Measurements from ENCODE around the gene ADAMTS7. TPM values are rescaled to one million over a fixed set of nuclear protein-coding genes. Genes with fewer than 3 reads are reported as not detected.
"Not testable (repeated sequence)": the region's sequence is repeated elsewhere in the genome, so short reads cannot be mapped to it uniquely, and the experiment has no call there.

ADAMTS7 gene
- total RNA-seq, 1 experiment from 2014 or later = 12.0 TPM

- POLR2A ChIA-PET; H3K27me3 ChIP-seq (ENCODE audit: insufficient read depth, low read length); H3K36me3 ChIP-seq (ENCODE audit: control insufficient read depth in 1 of 2, insufficient read depth in 2 of 2, low read length in 2 of 2); BruUV-seq (replicated peaks); H3K4me2 ChIP-seq (ENCODE audit: low read length); H3K9me3 ChIP-seq (ENCODE audit: control insufficient read depth in 1 of 2, insufficient read depth in 1 of 2, low read depth in 1 of 2, low read length in 2 of 2); H4K20me1 ChIP-seq (ENCODE audit: insufficient read depth); H3K79me2 ChIP-seq (ENCODE audit: insufficient read depth, low read length); RAD21 ChIA-PET (ENCODE audit: low non-redundant PET in 1 of 2, low total read pairs in 2 of 2, uncharacterized antibody in 2 of 2, unreplicated experiment in 2 of 2); DNase-seq (ENCODE audit: low read depth, low spot score); H3K9me2 ChIP-seq (ENCODE audit: insufficient read depth); H2AFZ ChIP-seq (ENCODE audit: low read depth, low read length, poor library complexity, severe bottlenecking); H3K9ac ChIP-seq (ENCODE audit: low read length); H3K27ac ChIP-seq (ENCODE audit: low read depth, low read length); H3K4me1 ChIP-seq (ENCODE audit: control insufficient read depth in 1 of 2, insufficient read depth in 2 of 2, low read length in 2 of 2); H3K4me3 ChIP-seq (replicated peaks in 1 of 2; ENCODE audit: low read depth in 1 of 2, low read length in 2 of 2): not testable (repeated sequence)
- TF ChIP-seq, protein P1, sequence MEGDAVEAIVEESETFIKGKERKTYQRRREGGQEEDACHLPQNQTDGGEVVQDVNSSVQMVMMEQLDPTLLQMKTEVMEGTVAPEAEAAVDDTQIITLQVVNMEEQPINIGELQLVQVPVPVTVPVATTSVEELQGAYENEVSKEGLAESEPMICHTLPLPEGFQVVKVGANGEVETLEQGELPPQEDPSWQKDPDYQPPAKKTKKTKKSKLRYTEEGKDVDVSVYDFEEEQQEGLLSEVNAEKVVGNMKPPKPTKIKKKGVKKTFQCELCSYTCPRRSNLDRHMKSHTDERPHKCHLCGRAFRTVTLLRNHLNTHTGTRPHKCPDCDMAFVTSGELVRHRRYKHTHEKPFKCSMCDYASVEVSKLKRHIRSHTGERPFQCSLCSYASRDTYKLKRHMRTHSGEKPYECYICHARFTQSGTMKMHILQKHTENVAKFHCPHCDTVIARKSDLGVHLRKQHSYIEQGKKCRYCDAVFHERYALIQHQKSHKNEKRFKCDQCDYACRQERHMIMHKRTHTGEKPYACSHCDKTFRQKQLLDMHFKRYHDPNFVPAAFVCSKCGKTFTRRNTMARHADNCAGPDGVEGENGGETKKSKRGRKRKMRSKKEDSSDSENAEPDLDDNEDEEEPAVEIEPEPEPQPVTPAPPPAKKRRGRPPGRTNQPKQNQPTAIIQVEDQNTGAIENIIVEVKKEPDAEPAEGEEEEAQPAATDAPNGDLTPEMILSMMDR (IDR thresholded peaks at IDR 0.05 in 2 of 3, conservative IDR thresholded peaks at IDR 0.05 in 1 of 3; ENCODE audit: borderline replicate concordance in 1 of 3, insufficient read depth in 1 of 3, low read depth in 2 of 3, low read length in 2 of 3) = peak; percentile 45 to 58 (median 48); a peak in 5 of 6 replicates
- TF ChIP-seq RAD21 (IDR thresholded peaks at IDR 0.05; ENCODE audit: low read depth) = peak; percentile 67
- intact Hi-C loops (cut with micrococcal nuclease) = loop anchor here (5.0 to 10.0 kb wide), 3 partner anchors 116 to 429 kb away; partner anchors contain the start of gene MORF4L1
- peak; percentile 90 for ATAC-seq
- CTCF ChIA-PET = interaction anchor here (0.7 to 1.1 kb wide), 2 partner anchors 118 to 429 kb away, joined by 3 to 4 read pairs; no protein-coding TSS in a partner anchor
Observed at GRCh38 chr15:78755900-78756591, 55.2 kb downstream of the ADAMTS7 start.

DNA sequence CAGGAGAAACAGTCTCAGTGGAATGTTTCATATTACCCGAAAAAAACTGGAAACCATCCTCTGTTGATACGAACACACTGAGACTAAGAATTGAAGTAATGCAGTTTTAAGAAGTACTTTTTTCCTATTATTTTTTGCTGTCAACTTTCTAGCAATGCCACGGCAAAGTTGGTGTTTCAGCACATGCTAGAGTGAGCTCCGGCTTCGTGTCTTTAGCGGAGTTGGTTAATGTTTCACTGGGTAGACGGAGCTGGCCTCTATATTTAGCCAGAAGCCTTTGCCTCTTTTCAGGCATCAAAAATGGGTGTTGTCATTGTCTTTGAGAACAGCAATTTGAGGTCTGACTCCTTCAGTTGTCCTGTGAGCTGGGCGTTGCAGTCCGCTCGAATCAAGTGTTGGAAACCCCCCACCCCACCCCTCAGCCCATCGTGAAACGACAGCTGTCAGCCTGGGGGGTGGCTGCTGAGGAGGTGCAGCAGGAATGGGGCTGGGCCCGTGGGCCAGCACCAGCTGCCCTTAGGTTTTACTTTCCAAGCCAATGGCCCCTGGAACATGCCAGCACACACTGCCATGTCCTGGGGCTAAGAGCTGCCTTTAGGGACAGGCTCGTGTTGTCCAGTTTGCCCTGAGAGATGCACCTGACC, 56.5 kb downstream of the ADAMTS7 start:
- H3K27ac ChIP-seq (ENCODE audit: low read depth, low read length); H3K9ac ChIP-seq (ENCODE audit: low read length); H3K27me3 ChIP-seq (ENCODE audit: insufficient read depth, low read length); H3K36me3 ChIP-seq (ENCODE audit: control insufficient read depth in 1 of 2, insufficient read depth in 2 of 2, low read length in 2 of 2); H4K20me1 ChIP-seq (ENCODE audit: insufficient read depth); H3K79me2 ChIP-seq (ENCODE audit: insufficient read depth, low read length); POLR2A ChIA-PET; BruUV-seq (replicated peaks); H3K4me2 ChIP-seq (ENCODE audit: low read length); H2AFZ ChIP-seq (ENCODE audit: low read depth, low read length, poor library complexity, severe bottlenecking); DNase-seq (ENCODE audit: low read depth, low spot score); H3K9me2 ChIP-seq (ENCODE audit: insufficient read depth); H3K9me3 ChIP-seq (ENCODE audit: control insufficient read depth in 1 of 2, insufficient read depth in 1 of 2, low read depth in 1 of 2, low read length in 2 of 2); RAD21 ChIA-PET (ENCODE audit: low non-redundant PET in 1 of 2, low total read pairs in 2 of 2, uncharacterized antibody in 2 of 2, unreplicated experiment in 2 of 2); ATAC-seq; H3K4me1 ChIP-seq (ENCODE audit: control insufficient read depth in 1 of 2, insufficient read depth in 2 of 2, low read length in 2 of 2); H3K4me3 ChIP-seq (replicated peaks in 1 of 2; ENCODE audit: low read depth in 1 of 2, low read length in 2 of 2): not testable (repeated sequence)
- CTCF ChIA-PET = interaction anchor here (1.1 kb wide), 1 partner anchor 119 kb away, joined by 3 read pairs; no protein-coding TSS in a partner anchor
- intact Hi-C loops (cut with micrococcal nuclease) = loop anchor here (5.0 to 10.0 kb wide), 3 partner anchors 118 to 430 kb away; partner anchors contain the start of gene MORF4L1

GRCh38 chr15:78753751-78754535, 57.3 kb downstream of the ADAMTS7 start:
- ATAC-seq; H3K4me2 ChIP-seq (ENCODE audit: low read length); CTCF ChIA-PET; H3K79me2 ChIP-seq (ENCODE audit: insufficient read depth, low read length); H3K36me3 ChIP-seq (ENCODE audit: control insufficient read depth in 1 of 2, insufficient read depth in 2 of 2, low read length in 2 of 2); H3K9me3 ChIP-seq (ENCODE audit: control insufficient read depth in 1 of 2, insufficient read depth in 1 of 2, low read depth in 1 of 2, low read length in 2 of 2); H3K9ac ChIP-seq (ENCODE audit: low read length); H3K4me3 ChIP-seq (replicated peaks in 1 of 2; ENCODE audit: low read depth in 1 of 2, low read length in 2 of 2); BruUV-seq (replicated peaks); H3K9me2 ChIP-seq (ENCODE audit: insufficient read depth); RAD21 ChIA-PET (ENCODE audit: low non-redundant PET in 1 of 2, low total read pairs in 2 of 2, uncharacterized antibody in 2 of 2, unreplicated experiment in 2 of 2); H3K27ac ChIP-seq (ENCODE audit: low read depth, low read length); H3K4me1 ChIP-seq (ENCODE audit: control insufficient read depth in 1 of 2, insufficient read depth in 2 of 2, low read length in 2 of 2); POLR2A ChIA-PET; H2AFZ ChIP-seq (ENCODE audit: low read depth, low read length, poor library complexity, severe bottlenecking); DNase-seq (ENCODE audit: low read depth, low spot score); H3K27me3 ChIP-seq (ENCODE audit: insufficient read depth, low read length); H4K20me1 ChIP-seq (ENCODE audit: insufficient read depth): not testable (repeated sequence)
- intact Hi-C loops (cut with micrococcal nuclease) = loop anchor here (10.0 kb wide), 2 partner anchors 251 to 431 kb away; no protein-coding TSS in a partner anchor

Data from HCT116 (cell line).